Myocyte (in vitro differentiated cells): Measurements from ENCODE around the gene SLC49A4. TPM values are rescaled to one million over a fixed set of nuclear protein-coding genes. Genes with fewer than 3 reads are reported as not detected.
"Not testable (repeated sequence)": the region's sequence is repeated elsewhere in the genome, so short reads cannot be mapped to it uniquely, and the experiment has no call there.

Source experiments
- DNase-seq: peaks from one replicate; pipeline ENCODE4 v3.0.0-alpha.2; 2012; ENCODE audit warnings: low read depth
- polyA plus RNA-seq: library from polyadenylated mRNA; unstranded; fragments of >200 nt; gene quantifications from one replicate; pipeline ENCODE4 v1.2.1, GENCODE V29; 2012; ENCODE audit warnings: missing spikeins
- total RNA-seq: library from RNA; depleted of rRNA; stranded (reverse); fragments of >200 nt; gene quantifications from 2 replicates; pipeline ENCODE4 v1.2.3, GENCODE V29; 2014

The SLC49A4 gene, protein sequence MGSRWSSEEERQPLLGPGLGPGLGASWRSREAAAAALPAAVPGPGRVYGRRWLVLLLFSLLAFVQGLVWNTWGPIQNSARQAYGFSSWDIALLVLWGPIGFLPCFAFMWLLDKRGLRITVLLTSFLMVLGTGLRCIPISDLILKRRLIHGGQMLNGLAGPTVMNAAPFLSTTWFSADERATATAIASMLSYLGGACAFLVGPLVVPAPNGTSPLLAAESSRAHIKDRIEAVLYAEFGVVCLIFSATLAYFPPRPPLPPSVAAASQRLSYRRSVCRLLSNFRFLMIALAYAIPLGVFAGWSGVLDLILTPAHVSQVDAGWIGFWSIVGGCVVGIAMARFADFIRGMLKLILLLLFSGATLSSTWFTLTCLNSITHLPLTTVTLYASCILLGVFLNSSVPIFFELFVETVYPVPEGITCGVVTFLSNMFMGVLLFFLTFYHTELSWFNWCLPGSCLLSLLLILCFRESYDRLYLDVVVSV
- total RNA-seq: 16.7 and 23.1 TPM in 2 replicates
- polyA plus RNA-seq: 12.4 TPM

DNA sequence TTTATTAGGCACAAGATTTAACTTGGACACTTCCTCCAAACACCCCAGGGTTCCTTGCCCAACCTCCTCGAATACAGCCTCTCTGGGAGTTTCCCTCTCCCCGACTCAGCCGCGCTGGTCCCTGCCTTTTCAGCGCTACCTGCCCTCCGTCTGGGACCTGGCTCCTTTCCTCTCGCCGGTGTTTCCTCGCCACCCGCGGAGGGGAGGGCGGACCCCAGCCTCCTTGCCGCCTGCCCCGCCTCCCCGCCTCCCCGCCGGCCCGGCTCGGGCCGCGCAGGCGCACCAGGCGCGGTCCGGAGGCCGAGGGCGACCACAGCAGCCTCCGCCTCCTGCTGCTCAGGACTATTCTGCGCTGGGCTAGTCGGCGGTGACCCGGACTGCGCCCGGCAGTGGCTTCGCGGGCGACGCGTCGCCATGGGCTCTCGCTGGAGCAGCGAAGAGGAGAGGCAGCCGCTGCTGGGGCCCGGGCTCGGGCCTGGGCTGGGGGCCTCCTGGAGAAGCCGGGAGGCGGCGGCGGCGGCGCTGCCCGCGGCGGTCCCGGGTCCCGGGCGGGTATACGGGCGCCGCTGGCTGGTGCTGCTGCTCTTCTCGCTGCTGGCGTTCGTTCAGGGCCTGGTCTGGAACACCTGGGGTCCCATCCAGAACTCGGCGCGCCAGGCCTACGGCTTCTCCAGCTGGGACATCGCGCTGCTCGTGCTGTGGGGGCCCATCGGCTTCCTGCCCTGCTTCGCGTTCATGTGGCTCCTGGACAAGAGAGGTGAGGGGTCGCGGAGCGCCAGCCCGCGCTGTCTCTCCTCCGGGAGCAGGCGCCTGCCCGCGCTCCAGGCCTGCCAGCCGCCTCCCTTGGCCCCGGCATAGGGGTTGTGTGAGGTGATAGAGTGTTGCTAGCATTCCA lies at the start of gene SLC49A4:
TSS of gene SLC49A4 (plus strand) at position 291 of the 895 bp plus-strand sequence. CDS start at position 415, 124 bp downstream.
- DNase-seq: peak; percentile 83

DNA sequence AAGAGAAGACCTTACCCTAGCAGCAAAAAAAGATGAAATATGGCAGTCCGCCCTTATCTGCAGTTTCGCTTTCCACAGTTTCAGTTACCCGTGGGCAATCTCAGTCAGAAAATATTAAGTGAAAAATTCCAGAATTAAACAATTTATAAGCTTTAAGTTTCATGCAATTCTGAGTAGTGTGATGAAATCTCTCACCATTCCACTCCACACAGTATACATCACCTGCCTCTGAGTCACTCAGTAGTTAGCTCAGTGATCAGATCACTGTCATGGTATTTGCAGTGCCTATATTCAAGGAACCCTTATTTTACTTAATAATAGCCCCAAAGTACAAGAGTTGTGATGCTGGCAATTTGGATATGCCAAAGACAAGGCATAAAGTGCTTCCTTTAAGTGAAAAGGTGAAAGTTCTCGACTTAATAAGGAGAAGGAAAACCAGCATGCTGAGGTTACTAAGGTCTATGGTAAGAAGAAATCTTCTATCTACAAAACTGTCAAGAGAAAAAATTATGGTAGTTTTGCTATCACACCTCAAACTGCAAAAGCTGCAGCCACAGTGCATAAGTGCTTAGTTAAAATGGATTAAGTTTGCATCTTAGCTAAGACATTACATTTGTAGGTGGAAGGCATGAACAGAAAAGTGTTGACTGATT lies 49.4 kb upstream of the SLC49A4 start:
- no peak for DNase-seq

DNA sequence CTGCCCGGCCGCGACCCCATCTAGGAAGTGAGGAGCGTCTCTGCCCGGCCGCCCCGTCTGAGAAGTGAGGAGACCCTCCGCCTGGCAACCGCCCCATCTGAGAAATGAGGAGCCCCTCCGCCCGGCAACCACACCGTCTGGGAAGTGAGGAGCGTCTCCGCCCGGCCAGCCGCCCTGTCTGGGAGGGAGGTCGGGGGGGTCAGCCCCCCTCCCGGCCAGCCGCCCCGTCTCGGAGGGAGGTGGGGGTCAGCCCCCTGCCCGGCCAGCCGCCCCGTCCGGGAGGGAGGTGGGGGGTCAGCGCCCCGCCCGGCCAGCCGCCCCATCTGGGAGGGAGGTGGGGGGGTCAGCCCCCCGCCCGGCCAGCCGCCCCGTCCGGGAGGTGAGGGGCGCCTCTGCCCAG lies 47.6 kb upstream of the SLC49A4 start:
- DNase-seq: not testable (repeated sequence)

DNA sequence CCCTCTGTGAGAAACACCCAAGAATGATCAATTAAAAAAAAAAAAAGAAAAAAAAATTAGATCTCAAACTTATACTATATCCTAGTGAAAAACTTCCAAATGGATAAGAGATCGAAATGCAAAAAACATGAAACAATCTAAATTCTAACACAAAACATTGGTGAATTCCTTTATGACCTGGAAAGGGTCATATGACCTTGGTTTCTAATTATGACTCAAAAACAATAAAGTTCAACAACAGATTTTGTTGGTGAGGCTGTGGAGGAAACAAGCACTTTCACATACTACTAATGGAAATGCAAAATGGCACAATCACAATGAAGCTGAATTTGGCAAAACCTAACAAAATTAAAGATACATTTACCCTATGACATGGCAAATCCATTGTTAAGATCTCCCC lies 46.5 kb upstream of the SLC49A4 start:
- no peak for DNase-seq

DNA sequence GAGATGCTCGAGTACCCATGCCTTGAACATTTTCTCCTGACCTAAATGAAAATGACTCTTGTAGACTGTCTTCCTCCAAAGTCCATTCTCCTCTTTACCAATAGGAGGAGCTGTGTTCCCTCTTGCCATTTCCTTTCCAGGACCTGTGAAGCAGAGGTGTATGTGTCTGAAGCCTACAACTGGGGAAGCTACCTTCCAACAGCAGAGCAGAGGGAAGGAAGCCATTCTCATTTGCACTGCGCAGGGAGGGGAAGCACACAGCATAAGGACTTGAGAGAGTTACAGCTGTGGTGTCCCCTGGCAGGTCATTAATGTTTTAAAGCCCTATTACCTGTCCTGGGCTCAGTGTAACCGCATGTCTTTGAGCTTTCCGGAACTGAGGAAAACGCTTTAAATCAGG lies 39.9 kb upstream of the SLC49A4 start:
- peak; percentile 22 for DNase-seq

DNA sequence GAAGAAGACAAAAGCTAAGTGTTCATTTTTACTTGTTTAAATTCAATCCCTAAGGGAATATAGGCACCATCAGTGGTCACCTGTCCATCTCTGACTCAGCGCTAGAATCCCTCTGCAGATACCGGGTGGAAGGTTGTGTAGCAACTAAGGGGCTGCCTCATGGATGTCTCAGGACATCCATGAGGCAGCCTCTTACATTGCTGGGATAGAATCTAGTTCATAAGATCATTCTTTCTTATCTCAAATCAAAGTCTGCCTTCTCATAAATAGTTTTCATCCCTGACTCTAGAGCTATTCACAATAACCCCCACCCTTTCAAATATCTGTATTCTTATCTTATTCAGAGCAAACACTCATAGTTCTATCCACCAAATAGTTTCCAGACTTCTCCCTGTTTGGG lies 39.4 kb upstream of the SLC49A4 start:
- no peak for DNase-seq

DNA sequence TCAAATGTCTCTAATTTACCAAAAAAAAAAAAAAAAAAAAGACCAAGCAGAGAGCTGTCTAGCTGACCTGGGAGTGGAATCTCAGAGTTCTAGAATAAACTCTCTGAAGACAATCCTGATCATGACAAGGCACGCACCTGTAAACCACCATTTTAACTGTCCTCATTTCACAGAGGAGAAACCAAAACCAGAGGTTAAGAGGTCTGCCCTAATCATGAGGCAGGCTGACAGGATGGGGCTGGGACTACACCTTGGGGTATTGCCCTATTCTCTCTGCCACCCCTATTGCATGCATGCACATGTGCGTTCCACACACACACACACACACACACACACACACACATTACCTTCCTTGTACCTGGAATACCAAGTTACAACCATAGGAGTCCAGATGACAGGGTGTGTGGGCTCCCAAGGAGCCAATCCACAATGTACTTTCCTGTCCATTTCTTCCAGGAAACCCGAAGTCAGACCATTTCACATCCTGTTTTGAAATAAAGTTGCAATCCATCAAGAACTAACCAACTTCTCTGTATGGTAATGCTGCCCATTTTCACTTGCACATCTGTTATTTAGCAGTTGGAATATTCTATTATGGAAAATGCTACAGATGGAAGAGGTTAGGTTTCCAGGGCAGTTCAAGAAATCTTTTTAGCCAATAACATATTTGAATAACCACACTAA lies 35.9 kb upstream of the SLC49A4 start:
- no peak for DNase-seq

DNA sequence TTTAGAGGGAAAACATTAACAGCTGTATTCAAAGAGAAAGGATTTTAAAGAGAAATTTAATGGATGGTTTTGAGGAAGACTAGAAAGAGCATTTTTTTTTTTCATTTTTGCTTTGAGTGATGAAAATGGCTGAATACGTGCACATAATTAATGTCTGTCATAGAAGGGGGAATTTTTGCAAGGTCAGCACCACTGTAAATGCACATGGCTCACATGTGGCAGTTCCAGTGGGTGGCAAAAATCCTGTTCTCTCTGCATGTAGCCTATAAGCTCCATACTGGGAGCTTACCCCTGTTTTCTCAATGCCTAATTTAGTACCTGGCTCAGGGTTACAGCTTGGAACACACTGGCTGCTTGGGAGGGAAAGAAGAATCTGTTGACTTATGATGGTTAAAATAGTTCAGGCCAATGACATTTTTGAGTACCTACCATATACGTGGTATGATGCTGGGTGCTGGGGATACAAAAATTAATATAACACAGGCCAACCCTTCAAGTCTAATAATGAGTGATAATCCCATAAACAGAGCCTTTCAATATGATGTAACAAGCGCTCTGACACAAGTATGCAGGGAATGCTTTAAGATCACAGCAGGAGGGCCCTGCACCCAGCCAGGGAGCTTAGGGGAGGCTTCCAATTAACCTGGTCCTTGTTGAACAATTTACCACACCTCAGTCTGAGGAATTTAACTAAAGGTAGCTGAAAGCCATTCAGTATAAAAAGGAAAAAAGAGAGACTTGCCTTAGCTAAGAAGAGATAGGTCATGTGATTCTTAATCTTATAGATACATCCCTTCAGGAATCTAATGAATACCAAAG lies 34.2 kb upstream of the SLC49A4 start:
- no peak for DNase-seq

DNA sequence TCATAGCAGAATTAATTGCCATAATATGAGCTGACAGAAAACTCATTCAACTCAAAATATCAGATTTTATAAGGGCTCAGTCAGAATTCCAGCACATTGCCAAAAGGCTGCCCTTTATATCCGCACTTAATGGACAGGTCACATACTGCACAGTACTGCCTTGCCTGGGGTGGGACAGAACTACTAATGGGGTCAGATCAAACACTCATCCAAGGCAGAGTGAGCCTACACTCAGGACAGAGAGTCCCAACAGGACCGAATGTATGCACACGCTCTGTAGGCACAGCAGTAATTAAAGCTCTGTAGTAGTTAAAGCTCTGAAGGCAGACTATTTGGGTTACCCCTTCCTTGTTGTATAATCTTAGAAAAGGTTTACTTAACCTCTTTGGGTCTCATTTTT lies 28.4 kb upstream of the SLC49A4 start:
- no peak for DNase-seq

DNA sequence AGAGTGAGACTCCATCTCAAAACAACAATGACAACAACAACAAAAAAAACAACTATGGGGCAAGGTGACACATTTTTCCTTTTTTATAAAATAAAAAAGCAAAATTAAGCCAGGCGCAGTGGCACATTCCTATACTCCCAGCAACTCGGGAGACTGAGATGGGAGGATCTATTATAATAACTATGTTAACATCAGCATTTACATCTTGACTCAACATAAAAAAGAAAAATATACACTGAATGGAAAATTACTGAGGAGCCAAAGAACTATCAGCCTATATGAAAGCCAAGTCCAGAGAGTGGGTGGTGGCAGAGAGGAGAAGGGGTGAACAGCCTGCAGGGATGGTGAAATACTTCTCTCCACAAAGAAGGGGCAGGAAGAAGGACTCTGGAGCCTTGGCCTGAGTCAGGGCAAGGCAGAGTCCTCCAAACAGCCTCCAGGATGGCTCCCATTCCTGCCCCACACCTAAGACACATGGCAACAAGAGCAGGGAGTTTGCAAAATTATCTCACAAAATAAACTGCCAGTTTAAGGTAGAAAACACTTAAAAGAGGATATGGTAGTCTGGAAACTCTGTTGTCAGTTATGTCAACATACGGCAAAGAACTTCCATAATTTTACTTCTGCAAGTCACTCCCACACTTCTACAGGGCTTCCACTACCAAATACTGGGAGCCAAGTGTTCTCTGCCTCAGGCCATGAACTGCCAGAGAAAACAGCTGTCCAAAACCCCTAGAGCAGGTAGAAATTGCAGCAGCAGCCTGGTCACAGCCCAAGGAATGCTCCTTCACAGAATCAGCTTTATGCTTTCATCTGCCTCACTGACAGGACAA lies 27.1 kb upstream of the SLC49A4 start:
- no peak for DNase-seq

DNA sequence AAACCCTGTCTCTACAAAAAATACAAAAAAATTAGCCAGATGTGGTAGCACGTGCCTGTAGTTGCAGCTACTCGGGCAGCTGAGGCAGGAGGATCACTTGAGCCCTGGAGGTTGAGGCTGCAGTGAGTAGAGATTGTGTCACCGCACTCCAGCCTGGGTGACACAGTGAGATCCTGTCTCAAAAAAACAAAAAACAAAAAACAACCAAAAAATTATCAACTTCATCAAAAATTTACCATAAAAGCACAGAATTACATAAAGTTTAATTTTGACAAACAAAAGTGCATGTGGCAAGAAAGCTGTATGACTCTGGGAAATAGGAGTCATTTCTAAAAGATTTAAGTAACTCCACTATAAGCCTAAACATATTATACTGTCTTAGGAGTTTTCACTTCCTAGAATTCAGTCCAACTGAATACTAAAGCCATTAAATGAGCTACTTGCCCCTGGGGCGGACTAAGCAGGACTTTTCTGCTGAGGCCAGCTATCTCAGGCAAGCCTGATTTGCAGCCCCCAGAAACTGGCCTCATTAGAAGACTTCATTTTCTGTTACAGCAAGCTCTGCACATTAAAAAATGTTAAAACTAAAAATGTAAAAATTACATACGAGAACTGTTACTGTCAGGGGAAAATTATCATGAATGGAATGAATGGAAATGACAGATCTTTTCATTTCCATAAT lies 24.2 kb upstream of the SLC49A4 start:
- no peak for DNase-seq

DNA sequence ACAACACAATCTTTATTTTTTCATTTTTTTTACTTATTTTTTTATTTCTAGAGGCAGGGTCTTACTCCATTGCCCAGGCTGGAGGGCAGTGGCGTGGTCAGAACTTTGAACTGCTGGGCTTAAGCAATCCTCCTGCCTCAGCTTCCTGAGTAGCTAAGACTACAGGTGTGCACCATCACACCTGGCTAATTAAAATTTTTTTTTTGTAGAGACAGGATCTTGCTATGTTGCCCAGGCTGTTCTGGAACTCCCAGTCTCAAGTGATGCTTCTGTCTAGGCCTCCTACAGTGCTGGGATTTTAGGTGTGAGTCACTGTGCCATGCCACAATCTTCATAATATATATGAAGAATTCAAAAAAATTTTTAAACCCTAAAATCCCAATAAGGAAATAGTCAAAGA lies 22.0 kb upstream of the SLC49A4 start:
- no peak for DNase-seq

DNA sequence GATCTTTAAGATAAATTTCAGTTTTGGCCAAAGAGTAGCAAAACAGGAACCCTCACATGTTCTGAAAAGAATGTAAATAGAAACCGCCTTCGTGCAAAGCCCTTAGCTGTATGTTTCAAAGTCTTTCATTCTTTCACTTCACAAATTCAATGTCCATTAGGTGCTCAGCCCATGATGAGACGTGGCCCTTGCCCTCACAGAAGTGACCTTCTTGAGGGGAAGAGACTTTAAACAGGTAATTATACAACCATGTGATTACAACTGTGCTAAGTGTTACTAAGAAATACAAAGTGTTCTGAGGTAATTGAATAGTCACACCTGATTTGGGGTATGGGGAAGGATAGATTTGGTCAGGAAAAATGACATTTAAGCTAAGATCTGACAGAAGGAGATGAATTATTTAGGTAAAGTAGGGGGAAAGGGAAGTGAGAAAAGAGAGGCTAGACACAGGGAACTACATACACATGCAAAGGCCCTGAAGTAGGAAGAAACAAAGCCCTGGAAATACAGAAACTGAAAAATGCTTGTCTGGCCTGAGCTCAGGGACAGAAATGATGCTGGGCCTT lies 20.8 kb upstream of the SLC49A4 start:
- no peak for DNase-seq

DNA sequence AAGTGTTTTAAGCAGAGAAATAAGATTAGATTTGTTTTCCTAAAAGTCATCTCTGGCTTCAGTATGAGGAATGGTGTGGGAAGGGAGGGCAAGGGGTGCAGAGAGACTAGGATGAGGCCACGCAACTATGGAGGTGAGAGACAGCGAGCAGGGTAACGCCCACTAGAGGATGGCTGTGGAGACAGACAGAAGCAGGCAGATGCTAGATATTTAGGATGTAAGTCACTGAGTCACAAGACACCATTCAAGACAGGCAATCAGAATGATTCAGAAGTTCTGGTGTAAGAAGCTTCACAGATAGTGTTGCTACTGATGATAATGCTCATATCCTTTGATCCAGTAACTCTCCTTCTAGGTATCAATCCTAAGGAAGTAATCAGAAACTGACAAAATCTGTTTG lies 20.3 kb upstream of the SLC49A4 start:
- no peak for DNase-seq

DNA sequence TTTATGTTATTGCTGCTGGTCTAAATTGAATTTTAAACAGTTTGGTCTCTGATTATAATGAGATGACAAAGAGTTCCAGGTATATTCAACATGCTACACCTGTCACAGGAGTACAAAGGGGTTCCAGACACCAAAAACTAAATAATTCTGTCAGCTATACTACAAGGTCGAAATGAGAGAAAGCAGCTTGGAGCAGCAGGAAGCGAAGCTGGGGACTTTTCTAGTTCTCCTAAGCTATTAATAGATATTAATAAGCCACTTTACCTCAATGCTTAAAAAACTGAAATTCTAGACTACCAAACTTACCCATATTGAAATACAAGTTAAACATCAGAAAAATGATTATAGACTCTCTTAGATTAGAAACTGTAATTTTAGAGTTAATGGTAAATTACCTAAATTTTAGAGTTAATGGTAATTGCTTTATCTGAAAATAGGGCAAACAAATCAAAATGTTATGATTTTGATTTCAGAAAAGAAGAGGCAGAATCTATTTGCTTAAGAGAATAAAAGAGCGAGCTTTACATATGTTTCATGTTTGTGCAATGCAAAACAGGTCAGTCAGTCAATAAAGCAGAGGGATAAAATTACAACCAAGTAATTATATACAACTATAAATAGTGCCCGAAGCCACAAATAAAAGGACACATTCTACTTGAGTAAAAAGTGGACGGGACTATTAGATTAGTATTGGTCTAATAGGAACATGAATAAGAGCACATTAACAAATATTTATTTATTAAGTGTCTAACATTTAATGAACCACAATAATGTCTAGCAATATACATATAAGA lies 18.0 kb upstream of the SLC49A4 start:
- DNase-seq: no peak

DNA sequence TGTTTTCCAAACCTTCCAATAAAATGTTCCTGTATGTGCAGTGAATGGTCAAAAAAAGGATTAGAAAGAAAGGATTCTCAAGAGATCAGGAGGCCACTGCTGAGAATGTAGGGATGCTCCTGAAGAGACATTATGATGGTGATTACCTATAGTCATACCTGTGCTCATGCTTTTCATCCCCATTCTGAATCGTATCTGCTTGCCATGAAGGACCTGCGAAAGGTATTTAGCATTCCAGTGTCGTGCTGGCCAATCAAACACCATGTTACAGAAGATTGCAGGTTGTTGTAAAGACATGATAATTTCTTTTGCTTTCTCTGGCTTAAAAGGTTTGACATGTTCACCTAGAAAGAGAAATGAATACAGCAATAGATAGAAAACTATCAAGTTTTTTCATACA lies 17.3 kb upstream of the SLC49A4 start:
- no peak for DNase-seq

DNA sequence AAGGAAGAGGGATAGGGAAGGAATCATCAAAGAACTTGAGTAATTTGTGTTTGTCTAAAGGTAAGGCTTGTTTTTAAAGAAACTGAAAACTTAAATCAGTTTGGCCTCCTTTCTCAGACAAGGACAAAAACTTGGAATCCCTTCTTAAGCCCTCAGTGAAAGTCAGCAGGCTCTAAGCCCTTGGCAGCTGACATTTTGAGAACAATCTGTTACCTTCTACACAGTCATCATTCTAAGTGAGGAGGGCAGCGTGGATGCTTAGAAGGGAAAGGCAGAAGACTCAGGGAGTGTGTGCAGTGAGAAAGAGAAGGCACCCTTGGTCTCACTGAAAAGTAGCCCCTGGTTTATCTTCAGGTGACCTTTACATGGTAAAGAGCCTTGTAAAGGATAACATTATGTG lies 12.1 kb upstream of the SLC49A4 start:
- DNase-seq: no peak
